H9 (cell line): ENCODE results near the gene HS6ST3. TPM values are rescaled to one million over a fixed set of nuclear protein-coding genes. Genes with fewer than 3 reads are reported as not detected.

Experiments
- DNase-seq: peaks from one replicate; pipeline ENCODE4 v3.0.0-alpha.2; 2017
- H2AFZ ChIP-seq: one replicate; pipeline ENCODE4 v1.6.1; 2013; ENCODE audit warnings: mild to moderate bottlenecking, low read length, control low read depth, moderate library complexity
- H2AK5ac ChIP-seq: 2 replicates; pipeline ENCODE4 v1.6.1; 2013; ENCODE audit warnings: low read length, control low read depth, mixed read lengths; ENCODE audit not compliant: insufficient read length
- H2BK120ac ChIP-seq: one replicate; pipeline ENCODE4 v1.6.1; 2013; ENCODE audit warnings: low read depth, mild to moderate bottlenecking, low read length, control low read depth, inconsistent platforms; ENCODE audit not compliant: poor library complexity, severe bottlenecking
- H2BK12ac ChIP-seq: 2 replicates; pipeline ENCODE4 v1.6.1; 2013; ENCODE audit warnings: low read length, control low read depth, mixed read lengths, low read depth; ENCODE audit not compliant: insufficient read length
- H2BK15ac ChIP-seq: 2 replicates; pipeline ENCODE4 v1.6.1; 2013; ENCODE audit warnings: low read depth, low read length, control low read depth
- H2BK20ac ChIP-seq: one replicate; pipeline ENCODE4 v1.6.1; 2013; ENCODE audit warnings: low read depth, mild to moderate bottlenecking, low read length, control low read depth, inconsistent platforms; ENCODE audit not compliant: poor library complexity, severe bottlenecking
- H2BK5ac ChIP-seq: 2 replicates; pipeline ENCODE4 v1.6.1; 2013; ENCODE audit warnings: low read length, control low read depth, mixed read lengths; ENCODE audit not compliant: insufficient read length
- H3K14ac ChIP-seq: 2 replicates; pipeline ENCODE4 v1.6.1; 2013; ENCODE audit warnings: low read length, control low read depth; ENCODE audit not compliant: insufficient read depth
- H3K18ac ChIP-seq: 2 replicates; pipeline ENCODE4 v1.6.1; 2013; ENCODE audit warnings: low read depth, mild to moderate bottlenecking, mixed read lengths, low read length, control low read depth; ENCODE audit not compliant: insufficient read length
- H3K23ac ChIP-seq: 2 replicates; pipeline ENCODE4 v1.6.1; 2013; ENCODE audit warnings: low read length, control low read depth, mixed read lengths, low read depth; ENCODE audit not compliant: insufficient read length
- H3K23me2 ChIP-seq: 2 replicates; pipeline ENCODE4 v1.6.1; 2013; ENCODE audit warnings: low read depth, mild to moderate bottlenecking, mixed read lengths, low read length, control low read depth; ENCODE audit not compliant: insufficient read length, poor library complexity, severe bottlenecking
- H3K27ac ChIP-seq: 2 replicates; pipeline ENCODE4 v1.5.1; 2013; ENCODE audit warnings: low read length, control low read depth, mixed read lengths, low read depth; ENCODE audit not compliant: insufficient read length
- H3K27me3 ChIP-seq: 2 replicates; pipeline ENCODE4 v1.6.1; 2013; ENCODE audit warnings: low read length, control low read depth, inconsistent platforms; ENCODE audit not compliant: insufficient read depth
- H3K4ac ChIP-seq: 2 replicates; pipeline ENCODE4 v1.6.1; 2013; ENCODE audit warnings: low read depth, mild to moderate bottlenecking, control low read depth, inconsistent platforms, low read length, moderate library complexity
- H3K4me1 ChIP-seq: 2 replicates; pipeline ENCODE4 v1.6.1; 2013; ENCODE audit warnings: low read length, control low read depth, inconsistent platforms; ENCODE audit not compliant: insufficient read depth
- H3K4me2 ChIP-seq: 2 replicates; pipeline ENCODE4 v1.6.1; 2013; ENCODE audit warnings: low read length, control low read depth, mixed read lengths; ENCODE audit not compliant: insufficient read length, insufficient read depth
- H3K56ac ChIP-seq: 2 replicates; pipeline ENCODE4 v1.6.1; 2013; ENCODE audit warnings: low read depth, mild to moderate bottlenecking, mixed read lengths, low read length, control low read depth; ENCODE audit not compliant: insufficient read length
- H3K79me1 ChIP-seq: 2 replicates; pipeline ENCODE4 v1.6.1; 2013; ENCODE audit warnings: low read depth, mild to moderate bottlenecking, moderate library complexity, low read length, control low read depth, inconsistent platforms; ENCODE audit not compliant: insufficient read depth, poor library complexity, severe bottlenecking
- H3K79me2 ChIP-seq: 2 replicates; pipeline ENCODE4 v1.6.1; 2013; ENCODE audit warnings: low read length, control low read depth, inconsistent platforms; ENCODE audit not compliant: insufficient read depth
- H3K9ac ChIP-seq: 2 replicates; pipeline ENCODE4 v1.6.1; 2013; ENCODE audit warnings: low read length, control low read depth, mixed read lengths; ENCODE audit not compliant: insufficient read length; ENCODE audit errors: extremely low read depth
- H3K9me3 ChIP-seq: one replicate; pipeline ENCODE4 v1.6.1; 2013; ENCODE audit warnings: low read depth, low read length, inconsistent platforms; ENCODE audit not compliant: control insufficient read depth
- H3T11ph ChIP-seq: one replicate; pipeline ENCODE4 v1.6.1; 2013; ENCODE audit warnings: mild to moderate bottlenecking, low read length, control low read depth, inconsistent platforms
- H4K20me1 ChIP-seq: one replicate; pipeline ENCODE4 v1.6.1; 2013; ENCODE audit not compliant: control insufficient read depth, insufficient read length, insufficient read depth
- H4K5ac ChIP-seq: 2 replicates; pipeline ENCODE4 v1.6.1; 2013; ENCODE audit warnings: low read depth, mild to moderate bottlenecking, mixed read lengths, low read length, control low read depth; ENCODE audit not compliant: insufficient read length
- H4K8ac ChIP-seq: replicated peaks from 2 replicates; pipeline ENCODE4 v1.6.1; 2013; ENCODE audit warnings: low read length, control low read depth, mixed read lengths, low read depth; ENCODE audit not compliant: insufficient read length
- H4K91ac ChIP-seq: 2 replicates; pipeline ENCODE4 v1.6.1; 2013; ENCODE audit warnings: low read depth, mild to moderate bottlenecking, moderate library complexity, mixed read lengths, low read length, control low read depth; ENCODE audit not compliant: insufficient read length
- H3K27ac Mint-ChIP-seq, 3 experiments: 2 replicates in 2 of 3; 3 replicates in 1 of 3; pipeline ENCODE4 v1.8.0; 2020 to 2021; ENCODE audit warnings: mixed read lengths in 3 of 3, mild to moderate bottlenecking in 1 of 3, moderate library complexity in 1 of 3
- H3K27me3 Mint-ChIP-seq: 2 replicates; pipeline ENCODE4 v1.8.0; 2021; ENCODE audit warnings: low read depth, mild to moderate bottlenecking, moderate library complexity, mixed read lengths
- H3K36me3 Mint-ChIP-seq, 3 experiments: 2 replicates in 2 of 3; 3 replicates in 1 of 3; pipeline ENCODE4 v1.8.0; 2020 to 2021; ENCODE audit warnings: low read depth in 3 of 3, mixed read lengths in 3 of 3; ENCODE audit not compliant: insufficient read depth in 1 of 3
- H3K4me1 Mint-ChIP-seq, 2 experiments: 2 replicates each; pipeline ENCODE4 v1.8.0; 2020; ENCODE audit warnings: mixed read lengths in 2 of 2
- H3K4me3 Mint-ChIP-seq, 2 experiments: 2 replicates in 1 of 2; 3 replicates in 1 of 2; pipeline ENCODE4 v1.8.0; 2020 to 2021; ENCODE audit warnings: mild to moderate bottlenecking in 2 of 2, mixed read lengths in 2 of 2, moderate library complexity in 1 of 2
- H3K9me3 Mint-ChIP-seq, 2 experiments: 2 replicates in 1 of 2; 3 replicates in 1 of 2; pipeline ENCODE4 v1.8.0; 2020; ENCODE audit warnings: mild to moderate bottlenecking in 2 of 2, mixed read lengths in 2 of 2, moderate library complexity in 1 of 2
- CTCF ChIP-seq: fragments of 200-600 bp; sonication (generic); conservative IDR thresholded peaks from 3 replicates; pipeline ENCODE4 v1.8.0; 2021; ENCODE audit warnings: antibody characterized with exemption, mild to moderate bottlenecking
- WGBS: extraction: QIAGEN DNeasy Blood & Tissue Kit; methylation state at CpG from one replicate; pipeline ENCODE4 v1.1.7; 2013; ENCODE audit warnings: missing lambda C conversion rate, low lambda C conversion rate, mixed read lengths; ENCODE audit not compliant: insufficient read length; ENCODE audit errors: extremely low coverage; 5-methylcytosine and 5-hydroxymethylcytosine counted together
- total RNA-seq: library from RNA; stranded (reverse); gene quantifications from 2 replicates; pipeline ENCODE4 v1.2.1, GENCODE V29; 2021

Gene HS6ST3
- total RNA-seq, 1 experiment from 2014 or later: 0.44 TPM

- no peaks in the 10 kb centered on the region for H3K9me3 Mint-ChIP-seq
Measured at GRCh38 chr13:96785986-96786385, 696.1 kb downstream of the HS6ST3 start.

More at GRCh38 chr13:96785986-96786385, 696.1 kb downstream of the HS6ST3 start:
- Histone ChIP-seq H3K4me1 (no peaks in the 10 kb centered on the region), H3K18ac (no peak overlapping the region), H2BK20ac (no peak overlapping the region), H2BK120ac (no peak overlapping the region), H4K5ac (no peak overlapping the region), H4K20me1 (no peaks in the 10 kb centered on the region), H2BK5ac (no peak overlapping the region), H2BK15ac (no peak overlapping the region), H3K9me3 (no peaks in the 10 kb centered on the region), H4K8ac (no peak overlapping the region), H3T11ph (no peak overlapping the region), H3K14ac (no peak overlapping the region), H3K23ac (no peak overlapping the region), H2AFZ (no peak overlapping the region), H3K56ac (no peak overlapping the region), H3K4me2 (no peak overlapping the region), H3K27ac (no peak overlapping the region), H2AK5ac (no peak overlapping the region), H3K79me1 (no peaks in the 10 kb centered on the region), H3K79me2 (no peaks in the 10 kb centered on the region), H3K27me3 (no peaks in the 10 kb centered on the region), H2BK12ac (no peak overlapping the region), H3K23me2 (no peaks in the 10 kb centered on the region), H3K9ac (no peak overlapping the region), H3K4ac (no peak overlapping the region), H4K91ac (no peak overlapping the region)
- WGBS: no CpG with 5 or more reads among the region's 3 CpGs
- H3K36me3 Mint-ChIP-seq: no peaks in the 10 kb centered on the region
- no peak for TF ChIP-seq CTCF
- H3K4me1 Mint-ChIP-seq: no peaks in the 10 kb centered on the region
- H3K4me3 Mint-ChIP-seq: no peak overlapping the region
- peaks cover 2% of the 10 kb centered on the region; the same call in 1 of the 2 replicates for H3K27me3 Mint-ChIP-seq
- DNase-seq: no peak
- H3K27ac Mint-ChIP-seq: no peak overlapping the region
